HG02870 (cell line): ENCODE results near the gene MTF2.
"Not testable (repeated sequence)": the region's sequence is repeated elsewhere in the genome, so short reads cannot be mapped to it uniquely, and the experiment has no call there.

Source experiments
- ATAC-seq: cut with Tn5 transposase; IDR thresholded peaks from one replicate; pipeline ENCODE4 v1.9.1; 2021; ENCODE audit warnings: mild to moderate bottlenecking, moderate library complexity; ENCODE audit not compliant: unreplicated experiment

MTF2 gene

DNA sequence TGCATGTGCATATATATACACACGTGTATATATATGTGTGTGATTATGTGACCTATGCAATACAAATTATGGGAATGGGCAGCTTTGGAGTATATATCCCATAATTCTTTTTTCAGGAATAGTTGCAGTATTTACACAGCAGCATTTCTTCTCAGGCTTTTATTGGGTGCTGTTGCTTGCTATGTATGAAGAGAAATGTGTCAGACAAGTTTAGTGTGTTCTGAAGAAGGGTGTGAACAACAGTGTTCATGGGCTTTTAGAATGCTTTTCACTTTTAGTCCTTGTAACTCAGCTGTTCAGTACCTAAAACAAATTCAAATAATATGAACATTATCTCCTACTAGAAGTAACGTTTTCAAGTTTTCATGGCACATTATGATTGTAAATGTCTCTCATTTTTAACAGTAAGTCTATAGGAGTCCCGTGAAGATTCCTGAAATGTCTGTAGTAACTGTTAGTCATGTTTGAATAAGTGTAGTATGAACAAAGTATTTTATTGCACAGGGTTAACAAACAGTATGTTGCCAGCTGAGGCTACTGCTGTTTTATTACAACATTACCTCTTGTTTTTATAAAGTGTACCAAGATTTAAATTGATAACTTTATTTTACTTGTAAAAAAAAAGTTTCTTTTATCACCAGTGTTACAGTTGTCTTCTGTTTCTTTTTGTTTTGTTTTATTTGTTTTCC lies 58.7 kb downstream of the MTF2 start:
- ATAC-seq, result no peak

DNA sequence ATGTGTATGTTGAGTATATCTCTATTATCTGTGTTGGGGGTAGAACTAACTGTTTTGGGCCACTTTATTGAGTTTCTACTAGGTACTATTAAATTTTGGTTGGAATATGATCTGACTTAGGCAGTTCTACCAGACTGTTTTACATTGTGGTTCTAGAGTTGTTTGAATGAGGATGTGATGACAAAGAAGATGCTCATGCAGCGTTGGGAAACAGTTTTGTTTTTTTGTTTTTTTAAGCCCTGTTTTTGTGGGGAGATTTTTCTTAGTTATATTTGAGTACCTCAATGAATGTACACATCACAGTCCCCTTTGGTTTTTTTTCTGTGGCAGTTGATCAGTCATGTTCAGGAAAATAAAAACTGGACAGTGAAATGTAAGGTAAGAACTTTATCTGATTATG lies 61.0 kb downstream of the MTF2 start:
- ATAC-seq, result no peak

DNA sequence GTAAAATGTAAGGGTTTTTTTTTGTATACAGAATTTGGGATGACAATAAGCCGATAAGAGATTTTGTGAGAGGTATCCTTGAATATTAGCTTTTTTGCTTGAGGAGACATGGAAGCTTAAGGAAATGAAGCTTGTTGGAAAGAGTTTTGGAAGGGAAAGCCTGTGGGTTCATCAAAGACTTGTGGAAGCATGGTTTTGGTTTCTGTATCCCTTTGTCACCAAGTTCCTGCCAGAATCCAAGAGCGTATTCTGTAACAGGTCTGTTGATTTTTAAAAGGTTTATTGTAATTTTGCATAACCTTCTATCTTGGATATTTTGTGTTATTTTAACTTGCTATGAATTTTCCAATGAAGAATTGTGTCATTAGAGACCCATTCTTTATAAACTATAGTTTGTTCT lies 63.1 kb downstream of the MTF2 start:
- ATAC-seq, result no peak

DNA sequence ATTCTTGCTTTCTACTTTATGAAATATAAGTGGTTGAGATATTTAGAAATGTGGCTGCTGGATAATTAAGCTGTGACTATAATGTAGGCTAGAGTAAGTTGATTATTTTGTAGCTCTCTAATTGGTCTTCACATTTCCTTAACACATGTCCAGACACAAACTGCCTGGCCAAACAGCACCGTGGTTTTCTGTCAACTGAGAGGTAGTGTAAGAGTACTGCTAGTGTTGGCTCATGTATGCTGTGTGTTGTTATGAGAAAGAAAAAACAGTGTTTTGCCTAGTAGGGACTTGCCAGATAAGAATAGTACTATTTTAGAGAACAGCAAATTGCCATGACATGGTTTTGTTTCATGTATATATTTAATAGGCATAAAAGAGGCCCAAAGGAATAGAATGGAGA lies 64.1 kb downstream of the MTF2 start:
- ATAC-seq, result peak; percentile 74

DNA sequence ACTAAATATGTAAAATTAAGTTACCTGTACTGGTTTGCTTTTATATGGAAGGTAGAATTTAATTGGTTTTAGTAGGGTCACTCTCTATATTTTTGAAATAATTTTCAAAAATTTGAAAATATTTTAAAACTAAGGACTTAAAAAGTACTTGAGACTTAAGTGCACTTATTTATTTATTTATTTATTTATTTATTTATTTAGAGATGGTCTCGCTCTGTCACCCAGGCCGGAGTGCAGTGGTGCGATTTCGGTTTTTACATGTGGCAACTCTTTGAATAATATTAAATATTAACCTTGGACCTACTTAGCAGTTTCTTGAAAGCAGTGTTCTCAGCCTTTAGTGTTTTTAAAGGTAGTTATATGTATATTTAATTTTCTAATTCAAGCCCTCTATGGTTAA lies 64.7 kb downstream of the MTF2 start:
- no peak for ATAC-seq

DNA sequence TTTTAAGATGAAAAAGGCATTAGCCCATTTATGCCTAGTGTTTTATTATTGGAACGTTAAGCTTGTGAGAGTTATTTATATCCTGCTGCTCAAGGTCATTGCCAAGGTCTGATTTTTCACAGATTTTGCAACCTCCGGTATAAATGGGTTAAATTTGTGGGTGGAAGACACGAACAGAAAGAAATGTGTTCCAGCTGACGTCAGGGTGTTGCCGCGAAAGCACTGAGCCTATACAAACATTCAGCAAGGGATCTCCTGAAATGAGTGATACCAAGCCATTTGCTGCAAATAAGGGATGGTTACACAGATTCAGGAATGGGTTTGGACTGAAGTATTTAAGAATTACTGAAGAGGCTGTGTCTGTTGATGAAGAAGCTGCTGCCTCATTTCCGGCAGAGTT lies 68.9 kb downstream of the MTF2 start:
- no peak for ATAC-seq

DNA sequence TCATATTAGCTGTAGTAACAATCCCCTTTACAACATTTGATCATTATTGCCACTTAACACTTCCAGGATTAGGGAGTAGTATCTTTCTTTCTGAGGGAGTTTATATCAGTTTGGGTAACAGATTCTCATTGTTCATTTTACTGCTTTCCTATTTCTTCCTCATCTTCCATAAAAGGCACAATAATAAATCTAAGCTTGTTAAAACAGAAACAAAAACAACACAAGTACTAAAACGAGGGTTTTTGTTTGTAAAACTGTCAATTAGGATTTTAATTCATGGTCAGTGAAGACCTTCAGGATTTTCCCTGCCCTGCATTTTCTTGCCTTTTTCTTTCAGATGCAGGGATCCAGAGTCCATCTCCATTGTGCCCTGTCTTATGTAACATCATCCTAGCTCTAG lies 71.6 kb downstream of the MTF2 start:
- ATAC-seq, result no peak

DNA sequence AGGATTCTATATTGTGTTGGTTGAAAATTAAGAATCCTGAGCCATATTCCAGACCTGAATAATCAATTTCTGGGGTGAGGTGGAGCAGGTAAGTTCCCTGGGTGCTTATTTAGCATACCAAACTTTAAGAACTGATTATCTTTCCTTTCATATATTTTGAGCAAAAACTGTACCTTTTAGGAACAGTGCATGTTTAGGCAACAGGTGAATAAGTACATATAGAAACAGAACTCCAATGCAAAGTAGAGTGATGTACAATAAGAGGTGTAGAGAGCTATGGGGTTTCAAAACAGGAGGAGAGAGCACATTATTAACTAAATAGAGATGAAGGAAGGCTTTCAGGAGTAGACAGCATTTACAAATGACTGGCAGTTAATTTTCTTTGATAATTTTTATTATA lies 72.4 kb downstream of the MTF2 start:
- ATAC-seq, result no peak

DNA sequence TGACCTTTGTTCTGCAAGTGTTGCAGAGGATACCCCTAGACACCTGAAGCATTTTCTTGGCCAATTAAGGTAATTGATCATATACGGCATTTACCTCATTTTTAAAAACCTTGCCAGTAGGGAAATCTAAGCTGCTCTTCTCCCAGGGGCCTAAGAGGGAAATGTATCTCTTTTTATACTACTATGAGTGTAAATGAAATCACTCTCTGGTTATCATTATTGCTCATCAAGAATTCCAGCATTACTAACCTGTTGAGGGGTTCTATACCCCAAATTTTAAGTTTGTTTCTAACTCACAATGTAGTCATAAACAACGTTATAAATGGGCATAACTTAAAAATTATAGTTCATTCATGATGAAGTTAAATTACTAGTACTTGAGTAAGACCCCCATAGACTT lies 73.8 kb downstream of the MTF2 start:
- ATAC-seq, result no peak

DNA sequence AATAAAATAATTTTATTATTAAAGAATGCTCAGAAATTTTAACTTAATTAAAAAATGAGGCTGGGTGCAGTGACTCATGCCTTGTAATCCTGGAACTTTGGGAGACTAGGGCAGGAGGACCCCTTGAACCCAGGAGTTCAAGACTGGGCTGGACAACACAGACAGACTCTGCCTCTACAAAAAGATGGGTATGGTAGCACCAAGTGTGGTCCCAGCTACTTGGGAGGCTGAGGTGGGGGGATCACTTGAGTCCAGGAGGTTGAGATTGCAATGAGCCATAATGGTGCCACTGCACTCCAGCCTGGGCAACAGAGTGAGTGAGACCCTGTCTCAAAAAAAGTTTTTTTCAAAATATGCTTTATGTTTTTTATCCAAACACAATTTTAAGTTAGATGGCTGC lies 75.8 kb downstream of the MTF2 start:
- no peak for ATAC-seq

DNA sequence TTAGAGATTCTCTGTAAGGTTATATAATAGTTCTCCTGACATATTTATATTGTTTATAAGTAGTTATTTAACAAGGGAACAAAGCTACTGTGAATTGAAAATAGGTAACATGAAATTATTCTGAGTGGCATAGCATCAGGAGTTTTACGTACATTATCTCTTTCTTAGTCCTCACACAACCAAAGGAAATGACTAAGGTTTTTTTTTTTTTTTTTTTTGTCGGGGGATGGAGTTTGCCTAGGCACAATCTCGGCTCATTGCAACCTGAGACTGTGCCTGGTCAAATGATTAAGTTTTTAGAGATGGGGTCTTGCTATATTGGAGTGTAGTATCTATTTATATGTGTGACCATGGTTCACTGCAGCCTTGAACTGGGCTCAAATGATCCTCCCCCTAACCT lies 76.3 kb downstream of the MTF2 start:
- no peak for ATAC-seq

DNA sequence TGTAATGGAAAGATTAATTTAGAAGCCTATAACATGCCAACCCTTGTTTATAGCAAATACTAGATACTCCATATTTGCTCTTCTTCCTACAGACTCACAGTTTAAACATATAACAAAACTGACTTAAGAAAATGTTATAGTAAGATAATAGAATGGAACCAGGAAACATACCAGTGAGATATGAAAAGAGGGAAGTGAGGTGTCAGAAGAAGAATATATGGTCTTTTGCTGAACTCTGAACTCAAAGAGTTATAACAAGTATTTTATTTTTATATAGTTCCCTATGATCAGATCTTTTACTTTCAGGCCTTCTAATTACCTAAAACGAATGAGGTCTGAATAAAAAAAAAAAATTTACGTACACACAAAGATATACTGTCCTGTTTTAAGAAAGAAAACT lies 80.3 kb downstream of the MTF2 start:
- no peak for ATAC-seq

DNA sequence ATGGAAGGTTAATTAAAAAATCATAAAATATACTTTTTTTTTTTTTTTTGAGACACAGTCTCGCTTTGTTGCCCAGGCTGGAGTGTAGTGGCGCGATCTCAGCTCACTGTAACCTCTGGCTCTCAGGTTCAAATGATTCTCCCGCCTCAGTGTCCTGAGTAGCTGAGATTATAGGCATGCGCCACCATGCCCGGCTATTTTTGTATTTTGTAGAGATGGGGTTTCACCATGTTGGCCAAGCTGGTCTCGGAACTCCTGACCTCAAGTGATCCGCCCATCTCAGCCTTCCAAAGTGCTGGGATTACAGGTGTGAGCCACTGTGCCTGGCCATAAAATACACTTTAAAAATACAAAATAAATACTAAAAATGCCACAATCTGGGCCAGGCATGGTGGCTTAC lies 84.2 kb downstream of the MTF2 start:
- not testable (repeated sequence) for ATAC-seq

DNA sequence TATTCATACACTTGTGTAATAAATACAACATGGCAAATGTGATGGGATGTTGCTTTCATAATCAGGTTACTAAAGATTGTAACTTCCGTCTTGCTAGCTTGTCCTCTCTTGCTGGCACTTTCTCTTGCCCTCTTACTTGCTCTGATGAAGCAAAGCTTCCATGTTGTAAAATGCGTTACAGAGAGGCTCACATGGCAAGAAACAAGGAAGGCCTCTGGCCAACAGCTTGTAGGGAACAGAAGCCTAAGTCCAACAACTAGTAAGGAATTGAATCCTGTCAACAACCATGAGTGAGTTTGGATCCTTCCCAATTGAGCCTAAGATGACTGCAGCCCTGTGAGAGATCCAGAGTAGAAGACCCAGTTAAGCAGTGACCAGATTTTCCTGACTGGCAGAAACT lies 85.7 kb downstream of the MTF2 start:
- no peak for ATAC-seq

DNA sequence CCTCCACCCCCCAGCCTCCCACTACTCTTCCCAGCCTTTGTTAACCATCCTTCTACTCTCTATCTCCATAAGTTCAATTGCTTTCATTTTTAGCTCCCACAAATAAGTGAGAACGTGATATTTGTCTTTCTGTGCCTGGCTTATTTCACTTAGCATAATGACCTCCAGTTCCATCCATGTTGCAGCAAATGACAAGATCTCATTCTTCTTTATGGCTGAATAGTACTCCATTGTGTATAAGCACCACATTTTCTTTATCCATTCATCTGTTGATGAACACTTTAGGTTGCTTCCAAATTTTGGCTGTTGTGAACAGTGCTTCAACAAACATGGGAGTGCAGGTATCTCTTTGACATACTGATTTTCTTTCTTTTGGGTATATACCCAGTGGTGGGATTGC lies 86.8 kb downstream of the MTF2 start:
- ATAC-seq, result not testable (repeated sequence)

DNA sequence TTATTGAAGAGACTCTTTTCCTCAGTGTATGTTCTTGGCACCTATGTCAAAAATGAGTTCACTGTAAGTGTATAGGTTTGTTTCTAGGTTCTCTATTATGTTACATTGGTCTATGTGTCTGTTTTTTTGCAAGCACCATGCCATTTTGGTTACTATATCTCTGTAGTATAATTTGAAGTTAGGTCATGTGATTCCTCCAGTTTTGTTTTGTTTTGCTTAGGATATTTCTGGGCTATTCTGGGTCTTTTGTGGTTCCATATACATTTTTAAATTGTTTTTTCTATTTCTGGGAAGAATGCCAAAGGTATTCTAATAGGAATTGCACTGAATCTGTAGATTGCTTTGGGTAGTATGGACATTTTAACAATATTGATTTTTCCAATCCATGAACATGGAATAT lies 87.9 kb downstream of the MTF2 start:
- no peak for ATAC-seq

DNA sequence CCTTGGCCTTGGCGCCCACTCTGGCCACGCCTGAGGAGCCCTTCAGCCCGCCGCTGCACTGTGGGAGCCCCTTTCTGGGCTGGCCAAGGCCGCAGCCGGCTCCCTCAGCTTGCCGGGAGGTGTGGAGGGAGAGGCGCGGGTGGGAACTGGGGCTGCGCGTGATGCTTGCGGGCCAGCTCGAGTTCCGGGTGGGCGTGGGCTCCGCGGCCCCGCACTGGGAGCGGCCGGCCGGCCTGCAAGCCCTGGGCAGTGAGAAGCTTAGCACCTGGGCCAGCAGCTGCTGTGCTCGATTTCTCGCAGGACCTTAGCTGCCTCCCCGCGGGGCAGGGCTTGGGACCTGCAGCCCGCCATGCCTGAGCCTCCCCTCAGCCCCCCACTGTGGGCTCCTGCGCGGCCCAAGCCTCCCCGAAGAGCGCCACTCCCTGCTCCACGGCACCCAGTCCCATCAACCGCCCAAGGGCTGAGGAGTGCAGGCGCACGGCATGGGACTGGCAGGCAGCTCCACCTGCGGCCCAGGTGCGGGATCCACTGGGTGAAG lies 91.1 kb downstream of the MTF2 start:
- ATAC-seq, result not testable (repeated sequence)

DNA sequence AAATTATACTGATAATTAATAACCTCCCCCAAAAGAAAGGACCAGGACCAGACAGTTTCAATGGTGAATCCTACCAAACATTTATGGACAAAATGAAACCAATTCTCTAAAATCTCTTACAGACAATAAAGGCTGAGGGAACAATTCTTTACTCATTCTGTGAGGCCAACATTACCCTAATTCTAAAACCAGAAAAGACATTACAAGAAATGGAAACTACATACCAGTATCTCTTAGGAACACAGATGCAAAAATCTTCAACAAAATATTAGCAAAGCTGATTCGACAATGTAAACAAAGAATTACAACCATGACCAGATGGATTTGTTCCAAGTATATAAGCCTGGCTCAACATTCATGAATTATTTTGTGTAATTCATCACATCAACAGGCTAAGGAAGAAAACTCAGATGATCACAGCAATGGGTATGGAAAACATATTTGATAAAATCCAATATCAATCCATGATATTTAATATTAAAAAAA lies 92.5 kb downstream of the MTF2 start:
- ATAC-seq, result no peak

DNA sequence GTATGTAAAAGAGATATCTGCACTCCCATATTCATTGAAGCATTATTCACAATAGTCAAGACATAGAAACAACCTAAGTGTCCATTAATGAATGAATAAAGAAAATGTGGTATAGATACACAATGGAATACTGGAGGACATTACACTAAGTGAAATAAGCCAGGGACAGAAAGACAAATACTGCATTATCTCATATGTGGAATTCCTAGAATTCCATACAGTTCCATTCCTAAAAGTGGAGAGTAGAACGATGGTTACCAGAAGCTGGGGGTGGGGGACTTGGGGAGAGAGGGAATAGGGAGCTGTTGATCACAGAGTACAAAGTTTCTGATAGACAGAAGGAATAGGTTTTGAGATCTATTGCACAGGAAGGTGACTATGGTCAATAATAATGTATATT lies 93.7 kb downstream of the MTF2 start:
- ATAC-seq, result no peak

DNA sequence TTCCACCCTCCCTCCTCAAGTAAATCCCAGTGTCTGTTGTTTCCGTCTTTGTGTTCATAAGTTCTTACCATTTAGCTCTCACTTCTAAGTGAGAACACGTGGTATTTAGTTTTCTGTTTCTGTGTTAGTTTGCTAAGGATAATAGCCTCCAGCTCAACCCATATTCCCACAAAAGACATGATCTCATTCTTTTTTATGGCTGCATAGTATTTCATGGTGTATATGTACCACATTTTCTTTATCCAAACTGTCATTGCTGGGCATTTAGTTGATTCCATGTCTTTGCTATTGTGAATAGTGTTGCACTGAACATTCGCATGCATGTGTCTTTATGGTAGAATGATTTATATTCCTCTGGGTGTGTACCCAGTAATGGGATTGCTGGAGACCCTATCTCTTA lies 95.6 kb downstream of the MTF2 start:
- ATAC-seq, result not testable (repeated sequence)

DNA sequence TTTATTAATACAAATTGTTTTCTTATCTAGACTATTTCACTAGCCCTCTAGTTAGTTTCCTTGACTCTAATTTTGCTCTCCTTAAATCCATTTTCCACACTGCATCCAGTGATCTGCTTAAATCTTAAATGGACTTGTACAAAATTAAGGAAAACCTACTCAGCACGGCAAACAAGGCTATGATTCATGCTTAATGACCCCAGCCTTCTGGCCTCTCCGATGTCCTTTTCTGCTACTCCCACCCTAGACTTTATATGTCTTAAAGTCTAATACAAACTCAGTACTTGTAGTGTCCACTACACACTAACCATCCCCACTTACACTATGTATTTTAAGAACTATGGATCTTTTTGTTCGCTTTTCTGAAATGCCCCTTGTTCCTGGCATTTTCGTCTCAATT lies 98.9 kb downstream of the MTF2 start:
- ATAC-seq, result no peak

DNA sequence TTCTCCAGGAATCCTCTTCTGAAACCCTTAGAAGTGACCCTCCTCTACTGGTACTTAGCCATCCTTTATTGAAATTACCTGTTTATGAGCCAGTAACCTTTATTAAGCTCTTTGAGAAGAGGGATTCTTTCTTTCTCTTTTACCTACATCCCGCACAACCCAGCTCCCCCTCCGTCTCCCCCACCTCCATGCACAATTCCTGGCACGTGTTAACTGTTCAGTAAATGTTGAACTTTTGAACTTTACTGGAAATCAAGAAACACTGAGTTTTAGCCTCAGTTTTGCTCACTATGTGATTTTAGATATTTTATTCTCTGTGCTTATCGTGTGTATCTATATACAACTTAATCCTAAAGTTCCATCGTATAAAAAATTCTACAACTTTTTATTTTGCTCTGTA lies 99.3 kb downstream of the MTF2 start:
- ATAC-seq, result no peak
